PC-9 (cell line): ENCODE measurements around the gene PBX3.

Experiments used
- CTCF ChIP-seq: fragments of 200-600 bp; sonication (generic); conservative IDR thresholded peaks from 2 replicates; pipeline ENCODE4 v1.6.1; 2017; ENCODE audit warnings: mixed run types, antibody characterized with exemption, mild to moderate bottlenecking, moderate library complexity
- EZH2 ChIP-seq: fragments of 200-600 bp; sonication (generic); IDR thresholded peaks from 2 replicates; pipeline ENCODE4 v1.8.0; 2017; ENCODE audit warnings: antibody characterized with exemption, low read depth

GRCh38 chr9:125825762-125826161 lies 78.6 kb downstream of the PBX3 start:
- TF ChIP-seq CTCF, result no peak
- no peak for TF ChIP-seq EZH2
